Amygdala (tissue), 56 donors: ENCODE results near the gene TBC1D8.

Experiments
- DNase-seq, 56 donors: peaks; one replicate each; lab custom pipeline; 2025; lab: John Stamatoyannopoulos, UW

TBC1D8 gene

GRCh38 chr2:101114268-101114783, 36.9 kb downstream of the TBC1D8 start:
- no peak for DNase-seq

- no peak for DNase-seq
Measured at GRCh38 chr2:101113441-101114267, 37.5 kb downstream of the TBC1D8 start.

- DNase-seq: no peak
Measured at GRCh38 chr2:101112772-101113157, 38.4 kb downstream of the TBC1D8 start.

GRCh38 chr2:101111917-101112771, 39.0 kb downstream of the TBC1D8 start:
- peak in 2 of 56 donors; percentile 4 to 14 for DNase-seq

GRCh38 chr2:101111262-101111838, 39.8 kb downstream of the TBC1D8 start:
- no peak for DNase-seq

GRCh38 chr2:101109451-101110118, 41.6 kb downstream of the TBC1D8 start:
- peak in 14 of 56 donors; percentile 2 to 39 (median 24) for DNase-seq

- DNase-seq: no peak
Measured at GRCh38 chr2:101108357-101108756, 42.8 kb downstream of the TBC1D8 start.

- no peak for DNase-seq
Measured at GRCh38 chr2:101107241-101107640, 43.9 kb downstream of the TBC1D8 start.

GRCh38 chr2:101106453-101107181, 44.6 kb downstream of the TBC1D8 start:
- no peak for DNase-seq

- DNase-seq: no peak
Measured at GRCh38 chr2:101105654-101106053, 45.5 kb downstream of the TBC1D8 start.

GRCh38 chr2:101097638-101098037, 53.5 kb downstream of the TBC1D8 start:
- no peak for DNase-seq

- DNase-seq: no peak
Measured at GRCh38 chr2:101096619-101097142, 54.5 kb downstream of the TBC1D8 start.

- no peak for DNase-seq
Measured at GRCh38 chr2:101094351-101094750, 56.8 kb downstream of the TBC1D8 start.

GRCh38 chr2:101089942-101090799, 61.0 kb downstream of the TBC1D8 start:
- DNase-seq: no peak

GRCh38 chr2:101089419-101089818, 61.8 kb downstream of the TBC1D8 start:
- DNase-seq: no peak

- DNase-seq: no peak
Measured at GRCh38 chr2:101087638-101088037, 63.5 kb downstream of the TBC1D8 start.

- DNase-seq: no peak
Measured at GRCh38 chr2:101083613-101084012, 67.6 kb downstream of the TBC1D8 start.

GRCh38 chr2:101082998-101083397, 68.2 kb downstream of the TBC1D8 start:
- DNase-seq: no peak
